K562 (cell line): ENCODE results near the gene TJP3. TPM values are rescaled to one million over a fixed set of nuclear protein-coding genes. Genes with fewer than 3 reads are reported as not detected.
A peak's percentile ranks its signal among the peaks of the same experiment; 100 is the strongest.

Experiments
- ASH1L ChIP-seq: fragments of 450-650 bp; IDR thresholded peaks from 2 replicates; pipeline ENCODE4 v1.6.1; 2018; ENCODE audit warnings: borderline replicate concordance, mild to moderate bottlenecking, low read depth; ENCODE audit not compliant: partially characterized antibody
- CBFB ChIP-seq: sonication (generic); formaldehyde crosslinking; IDR thresholded peaks from 2 replicates; pipeline ENCODE4 v1.4.0; 2020; ENCODE audit warnings: mild to moderate bottlenecking, missing genetic modification reagents
- CHD4 ChIP-seq: fragments of 200-600 bp; sonication (generic); IDR thresholded peaks from 3 replicates; pipeline ENCODE4 v1.6.1; 2012; ENCODE audit warnings: low read depth, mild to moderate bottlenecking, mixed read lengths, low read length, inconsistent platforms; ENCODE audit not compliant: insufficient read depth, insufficient replicate concordance, poor library complexity, severe bottlenecking
- GABPB2 ChIP-seq: fragments of 250-450 bp; sonication (Bioruptor Pico); conservative IDR thresholded peaks from 2 replicates; pipeline ENCODE4 v1.5.1; 2021; ENCODE audit warnings: mild to moderate bottlenecking
- HDAC2 ChIP-seq: fragments of 450-650 bp; IDR thresholded peaks from 2 replicates; pipeline ENCODE4 v1.6.1; 2016; ENCODE audit warnings: mild to moderate bottlenecking
- HDAC8 ChIP-seq: fragments of 450-650 bp; IDR thresholded peaks from 2 replicates; pipeline ENCODE4 v1.6.1; 2016; ENCODE audit warnings: mild to moderate bottlenecking, missing genetic modification characterization, moderate library complexity, missing compliant biosample characterization
- KDM2B ChIP-seq: fragments of 250-450 bp; sonication (Bioruptor Pico); IDR thresholded peaks from 2 replicates; pipeline ENCODE4 v1.8.0; 2021; ENCODE audit warnings: mild to moderate bottlenecking, moderate library complexity
- MAZ ChIP-seq, 2 experiments: fragments of 450-650 bp in 1 of 2; sonication (generic) in 1 of 2; formaldehyde crosslinking; IDR thresholded peaks in 1 of 2; conservative IDR thresholded peaks in 1 of 2; 2 replicates each; pipeline versions ENCODE4 v1.4.0 to v1.5.0; 2020; ENCODE audit warnings: mild to moderate bottlenecking in 1 of 2, missing genetic modification reagents in 1 of 2
- MXI1 ChIP-seq: IDR thresholded peaks from 2 replicates; pipeline ENCODE4 v1.6.1; 2011; ENCODE audit warnings: low read depth, mild to moderate bottlenecking, improper control_type of control experiment, low read length
- NBN ChIP-seq: fragments of 450-650 bp; IDR thresholded peaks from 2 replicates; pipeline ENCODE4 v1.6.1; 2016; ENCODE audit warnings: low read depth, mild to moderate bottlenecking
- NR1H2 ChIP-seq: sonication (generic); formaldehyde crosslinking; IDR thresholded peaks from 2 replicates; pipeline ENCODE4 v1.4.0; 2020; ENCODE audit warnings: mild to moderate bottlenecking, missing genetic modification reagents
- ZKSCAN1 ChIP-seq: fragments of 150-350 bp; IDR thresholded peaks from 2 replicates; pipeline ENCODE4 v1.6.1; 2016; ENCODE audit warnings: low read depth, low read length
- ZNF133 ChIP-seq: fragments of 250-450 bp; sonication (Bioruptor Pico); IDR thresholded peaks from 2 replicates; pipeline ENCODE4 v1.4.0; 2020; ENCODE audit warnings: mild to moderate bottlenecking
- ZNF140 ChIP-seq: fragments of 250-450 bp; sonication (Bioruptor Pico); IDR thresholded peaks from 2 replicates; pipeline ENCODE4 v1.8.0; 2021; ENCODE audit warnings: moderate library complexity, mild to moderate bottlenecking, inconsistent platforms
- ZNF384 ChIP-seq: IDR thresholded peaks from 2 replicates; pipeline ENCODE4 v1.6.1; 2012; ENCODE audit warnings: low read depth, low read length, improper control_type of control experiment
- ZNF436 ChIP-seq: fragments of 250-450, 450-650 bp; sonication (Bioruptor Pico); formaldehyde crosslinking; IDR thresholded peaks from 2 replicates; pipeline ENCODE4 v1.7.0; 2020; ENCODE audit warnings: mild to moderate bottlenecking
- ZNF717 ChIP-seq: fragments of 250-450 bp; sonication (Bioruptor Pico); IDR thresholded peaks from 2 replicates; pipeline ENCODE4 v1.5.0; 2021
- polyA plus RNA-seq, 8 experiments: library from polyadenylated mRNA; depleted of rRNA in 4 of 8; stranded (reverse) in 5 of 8; unstranded in 3 of 8; fragments of >200 nt; fragmentation: Nextera tagmentation in 2 of 8; fragmentation: Illumina TruSeq in 1 of 8; extraction: Ambion mirVana in 2 of 8; extraction: Trizol in 1 of 8; gene quantifications; 2 replicates each; pipeline versions ENCODE4 v1.2.1 to v1.2.3, GENCODE V29; 2011 to 2014; ENCODE audit warnings: inconsistent platforms in 1 of 8, missing spikeins in 1 of 8
- total RNA-seq, 7 experiments: library from RNA; depleted of rRNA in 6 of 7; stranded (reverse); fragments of >200 nt in 6 of 7; fragmentation: Illumina TruSeq in 2 of 7; extraction: Trizol in 2 of 7; gene quantifications; 2 replicates each; pipeline versions ENCODE4 v1.2.1 to v1.2.3, GENCODE V29; 2011 to 2021; ENCODE audit warnings: low replicate concordance in 1 of 7
- TF ChIP-seq, protein P1 (sequence below): sonication (generic); formaldehyde crosslinking; IDR thresholded peaks from 2 replicates; pipeline ENCODE4 v1.8.0; 2022; ENCODE audit warnings: missing genetic modification reagents, mild to moderate bottlenecking, borderline replicate concordance
- TF ChIP-seq, protein P2 (sequence below): sonication (generic); formaldehyde crosslinking; IDR thresholded peaks from 2 replicates; pipeline ENCODE4 v1.9.0; 2022; ENCODE audit warnings: mild to moderate bottlenecking, missing genetic modification reagents
- TF ChIP-seq, protein P3 (sequence below): fragments of 250-450 bp; sonication (Bioruptor Pico); IDR thresholded peaks from 2 replicates; pipeline ENCODE4 v1.4.0; 2020; ENCODE audit warnings: mild to moderate bottlenecking, moderate library complexity, borderline replicate concordance
- TF ChIP-seq, protein P4 (sequence below), 3 experiments: fragments of 200-800 bp in 1 of 3; fragments of 250-450 bp in 1 of 3; fragments of 450-650 bp in 1 of 3; sonication (Bioruptor Pico) in 1 of 3; sonication (Bioruptor generic) in 1 of 3; formaldehyde crosslinking in 1 of 3; IDR thresholded peaks; 2 replicates each; pipeline versions ENCODE4 v1.6.1 to v1.8.0; 2016 to 2022; ENCODE audit warnings: mild to moderate bottlenecking in 2 of 3, missing genetic modification characterization in 2 of 3, missing compliant biosample characterization in 1 of 3, moderate library complexity in 1 of 3

TJP3 gene
- total and polyA plus RNA-seq, 9 of the 15 experiments (the other 6 are each of a cell fraction or from before 2014, with no cell fraction given), result 0.11 to 2.4 (median 0.57) TPM; not detected in 1

DNA sequence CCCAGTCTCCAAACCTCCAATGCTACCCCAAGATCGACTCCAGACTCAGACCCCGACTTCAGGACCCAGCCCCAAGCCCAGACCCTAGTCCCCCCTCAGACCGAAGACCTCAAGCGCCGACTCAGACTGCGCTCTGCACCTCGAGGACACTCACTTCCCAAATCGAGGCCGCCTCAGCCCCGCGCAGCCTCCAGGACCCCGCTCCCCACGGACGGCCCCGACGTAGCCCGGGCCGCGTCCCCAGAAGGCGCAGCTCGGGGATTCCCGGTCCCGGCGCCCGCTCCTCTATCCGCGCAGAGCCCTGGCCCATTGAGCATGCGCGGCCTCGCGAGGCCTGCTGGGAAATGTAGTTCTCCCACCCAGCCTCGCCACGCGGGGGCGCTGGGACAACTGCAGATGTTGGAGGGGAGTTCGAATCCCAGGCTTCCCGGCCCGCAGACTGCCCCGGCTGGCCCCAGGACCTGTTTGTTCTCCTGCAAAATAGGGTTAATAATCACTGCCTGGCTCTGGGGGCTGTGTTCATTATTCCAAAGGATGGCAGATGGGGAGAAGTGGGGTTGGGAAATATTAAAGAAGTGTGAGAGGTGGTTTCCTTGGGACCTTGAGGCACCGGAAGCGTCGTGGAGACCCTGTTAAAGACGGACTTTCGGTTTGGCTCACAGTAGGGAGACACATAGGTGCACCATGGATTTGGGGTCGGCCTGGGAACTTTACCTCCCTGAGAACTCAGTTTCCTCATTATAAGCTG, 53.4 kb downstream of the TJP3 start, which contains the start of gene APBA3 (continued):
- TF ChIP-seq MXI1 (no peak), HDAC8 (tag) (no peak), NR1H2 (no peak), MAZ (CRISPR knock-in tag; conservative IDR thresholded peaks at IDR 0.05 in 1 of 2, IDR thresholded peaks at IDR 0.05 in 1 of 2) (peak; percentile 78; a peak in 3 of 4 replicates), ZNF133 (CRISPR knock-in tag) (no peak), CBFB (CRISPR knock-in tag) (0 out of 2 replicates have a peak, but pooled peaks have one; percentile 32), ZNF436 (no peak), KDM2B (CRISPR knock-in tag) (no peak), HDAC2 (peak; percentile 86), CHD4 (no peak), ZNF384 (no peak), ZKSCAN1 (peak; percentile 99), GABPB2 (no peak), ZNF717 (CRISPR knock-in tag) (no peak), NBN (peak; percentile 93), ASH1L (peak; percentile 67), ZNF140 (CRISPR knock-in tag) (no peak)
- TF ChIP-seq, protein P1, sequence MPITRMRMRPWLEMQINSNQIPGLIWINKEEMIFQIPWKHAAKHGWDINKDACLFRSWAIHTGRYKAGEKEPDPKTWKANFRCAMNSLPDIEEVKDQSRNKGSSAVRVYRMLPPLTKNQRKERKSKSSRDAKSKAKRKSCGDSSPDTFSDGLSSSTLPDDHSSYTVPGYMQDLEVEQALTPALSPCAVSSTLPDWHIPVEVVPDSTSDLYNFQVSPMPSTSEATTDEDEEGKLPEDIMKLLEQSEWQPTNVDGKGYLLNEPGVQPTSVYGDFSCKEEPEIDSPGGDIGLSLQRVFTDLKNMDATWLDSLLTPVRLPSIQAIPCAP (CRISPR knock-in tag), result no peak
- TF ChIP-seq, protein P2, sequence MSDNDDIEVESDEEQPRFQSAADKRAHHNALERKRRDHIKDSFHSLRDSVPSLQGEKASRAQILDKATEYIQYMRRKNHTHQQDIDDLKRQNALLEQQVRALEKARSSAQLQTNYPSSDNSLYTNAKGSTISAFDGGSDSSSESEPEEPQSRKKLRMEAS (CRISPR knock-in tag), result peak; percentile 69
- TF ChIP-seq, protein P3, sequence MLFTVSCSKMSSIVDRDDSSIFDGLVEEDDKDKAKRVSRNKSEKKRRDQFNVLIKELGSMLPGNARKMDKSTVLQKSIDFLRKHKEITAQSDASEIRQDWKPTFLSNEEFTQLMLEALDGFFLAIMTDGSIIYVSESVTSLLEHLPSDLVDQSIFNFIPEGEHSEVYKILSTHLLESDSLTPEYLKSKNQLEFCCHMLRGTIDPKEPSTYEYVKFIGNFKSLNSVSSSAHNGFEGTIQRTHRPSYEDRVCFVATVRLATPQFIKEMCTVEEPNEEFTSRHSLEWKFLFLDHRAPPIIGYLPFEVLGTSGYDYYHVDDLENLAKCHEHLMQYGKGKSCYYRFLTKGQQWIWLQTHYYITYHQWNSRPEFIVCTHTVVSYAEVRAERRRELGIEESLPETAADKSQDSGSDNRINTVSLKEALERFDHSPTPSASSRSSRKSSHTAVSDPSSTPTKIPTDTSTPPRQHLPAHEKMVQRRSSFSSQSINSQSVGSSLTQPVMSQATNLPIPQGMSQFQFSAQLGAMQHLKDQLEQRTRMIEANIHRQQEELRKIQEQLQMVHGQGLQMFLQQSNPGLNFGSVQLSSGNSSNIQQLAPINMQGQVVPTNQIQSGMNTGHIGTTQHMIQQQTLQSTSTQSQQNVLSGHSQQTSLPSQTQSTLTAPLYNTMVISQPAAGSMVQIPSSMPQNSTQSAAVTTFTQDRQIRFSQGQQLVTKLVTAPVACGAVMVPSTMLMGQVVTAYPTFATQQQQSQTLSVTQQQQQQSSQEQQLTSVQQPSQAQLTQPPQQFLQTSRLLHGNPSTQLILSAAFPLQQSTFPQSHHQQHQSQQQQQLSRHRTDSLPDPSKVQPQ, result no peak
- TF ChIP-seq, protein P4, sequence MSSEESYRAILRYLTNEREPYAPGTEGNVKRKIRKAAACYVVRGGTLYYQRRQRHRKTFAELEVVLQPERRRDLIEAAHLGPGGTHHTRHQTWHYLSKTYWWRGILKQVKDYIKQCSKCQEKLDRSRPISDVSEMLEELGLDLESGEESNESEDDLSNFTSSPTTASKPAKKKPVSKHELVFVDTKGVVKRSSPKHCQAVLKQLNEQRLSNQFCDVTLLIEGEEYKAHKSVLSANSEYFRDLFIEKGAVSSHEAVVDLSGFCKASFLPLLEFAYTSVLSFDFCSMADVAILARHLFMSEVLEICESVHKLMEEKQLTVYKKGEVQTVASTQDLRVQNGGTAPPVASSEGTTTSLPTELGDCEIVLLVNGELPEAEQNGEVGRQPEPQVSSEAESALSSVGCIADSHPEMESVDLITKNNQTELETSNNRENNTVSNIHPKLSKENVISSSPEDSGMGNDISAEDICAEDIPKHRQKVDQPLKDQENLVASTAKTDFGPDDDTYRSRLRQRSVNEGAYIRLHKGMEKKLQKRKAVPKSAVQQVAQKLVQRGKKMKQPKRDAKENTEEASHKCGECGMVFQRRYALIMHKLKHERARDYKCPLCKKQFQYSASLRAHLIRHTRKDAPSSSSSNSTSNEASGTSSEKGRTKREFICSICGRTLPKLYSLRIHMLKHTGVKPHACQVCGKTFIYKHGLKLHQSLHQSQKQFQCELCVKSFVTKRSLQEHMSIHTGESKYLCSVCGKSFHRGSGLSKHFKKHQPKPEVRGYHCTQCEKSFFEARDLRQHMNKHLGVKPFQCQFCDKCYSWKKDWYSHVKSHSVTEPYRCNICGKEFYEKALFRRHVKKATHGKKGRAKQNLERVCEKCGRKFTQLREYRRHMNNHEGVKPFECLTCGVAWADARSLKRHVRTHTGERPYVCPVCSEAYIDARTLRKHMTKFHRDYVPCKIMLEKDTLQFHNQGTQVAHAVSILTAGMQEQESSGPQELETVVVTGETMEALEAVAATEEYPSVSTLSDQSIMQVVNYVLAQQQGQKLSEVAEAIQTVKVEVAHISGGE (CRISPR knock-in tag; IDR thresholded peaks at IDR 0.05), result peak in 2 of 3 experiments; percentile 87 to 98; a peak in 4 of 6 replicates
